ENCODE measurements around the gene ASIP. TPM values are rescaled to one million over a fixed set of nuclear protein-coding genes. Genes with fewer than 3 reads are reported as not detected.

ASIP gene
- total RNA-seq, 4 donors from 2014 or later = not detected

- Histone ChIP-seq H3K9me3 (no peaks in the 10 kb centered on the region), H3K4me3 (no peak overlapping the region), H3K4me1 (peaks cover 4 to 13% of the 10 kb centered on the region in 2 donors), H3K27ac (no peak overlapping the region), H3K36me3 (no peaks in the 10 kb centered on the region), H3K27me3 (no peaks in the 10 kb centered on the region)
- DNase-seq (no peak), ATAC-seq (no peak)
- TF ChIP-seq POLR2A (IDR thresholded peaks at IDR 0.05) (no peak), CTCF (IDR thresholded peaks at IDR 0.05 in 4 of 5, conservative IDR thresholded peaks at IDR 0.05 in 1 of 5) (no peak)
- intact Hi-C loops (cut with DNase I; ENCODE audit: low total_unique reads) (no loop called here), in situ Hi-C loops (cut with MboI; ENCODE audit: low sequenced_read_pairs in 4 of 4) (no loop called here)
Measured at GRCh38 chr20:34213213-34213612, 28.0 kb upstream of the ASIP start.

- peak overlapping the region; percentile 42 to 54 (median 49) for H3K4me3 ChIP-seq
- ATAC-seq = peak; percentile 94 to 96
- intact Hi-C loops (cut with DNase I; ENCODE audit: low total_unique reads) = loop anchor here (5.0 kb wide), 1 partner anchor 86 kb away; the partner anchor contains the start of gene AHCY
- H3K36me3 ChIP-seq = no peaks in the 10 kb centered on the region
- peak overlapping the region; percentile 81 to 83 (median 82) for H3K27ac ChIP-seq
- no peaks in the 10 kb centered on the region for H3K27me3 ChIP-seq
- TF ChIP-seq POLR2A (IDR thresholded peaks at IDR 0.05) = peak; percentile 32 to 38
- TF ChIP-seq CTCF (IDR thresholded peaks at IDR 0.05 in 4 of 5, conservative IDR thresholded peaks at IDR 0.05 in 1 of 5) = peak in 2 of 5 experiments; percentile 8 to 35
- H3K4me1 ChIP-seq = peaks cover 4 to 13% of the 10 kb centered on the region in 2 donors
- no peaks in the 10 kb centered on the region for H3K9me3 ChIP-seq
- in situ Hi-C loops (cut with MboI; ENCODE audit: low sequenced_read_pairs in 4 of 4) = no loop called here
- DNase-seq = peak; percentile 84 to 95
Measured at GRCh38 chr20:34215711-34216381, 25.4 kb upstream of the ASIP start.

- ATAC-seq (no peak), DNase-seq (no peak)
- Histone ChIP-seq H3K4me1 (peaks cover 4 to 13% of the 10 kb centered on the region in 2 donors), H3K27ac (peak overlapping the region; percentile 81 to 83 (median 82)), H3K9me3 (no peaks in the 10 kb centered on the region), H3K4me3 (peak overlapping the region; percentile 42 to 54 (median 49)), H3K36me3 (no peaks in the 10 kb centered on the region), H3K27me3 (no peaks in the 10 kb centered on the region)
- no peak for TF ChIP-seq CTCF (IDR thresholded peaks at IDR 0.05 in 4 of 5, conservative IDR thresholded peaks at IDR 0.05 in 1 of 5)
- no peak for TF ChIP-seq POLR2A (IDR thresholded peaks at IDR 0.05)
- intact Hi-C loops (cut with DNase I; ENCODE audit: low total_unique reads) = loop anchor here (5.0 kb wide), 1 partner anchor 86 kb away; the partner anchor contains the start of gene AHCY
- in situ Hi-C loops (cut with MboI; ENCODE audit: low sequenced_read_pairs in 4 of 4) = no loop called here
Measured at GRCh38 chr20:34216382-34216742, 24.9 kb upstream of the ASIP start.

- no peak for ATAC-seq
Measured at GRCh38 chr20:34220561-34220960, 20.7 kb upstream of the ASIP start.

More at GRCh38 chr20:34220561-34220960, 20.7 kb upstream of the ASIP start:
- Histone ChIP-seq H3K9me3 (no peaks in the 10 kb centered on the region), H3K36me3 (no peaks in the 10 kb centered on the region), H3K4me1 (peaks cover 1 to 7% of the 10 kb centered on the region in 2 donors), H3K4me3 (no peak overlapping the region), H3K27me3 (no peaks in the 10 kb centered on the region), H3K27ac (no peak overlapping the region)
- TF ChIP-seq POLR2A (IDR thresholded peaks at IDR 0.05) = no peak
- no peak for TF ChIP-seq CTCF (IDR thresholded peaks at IDR 0.05 in 4 of 5, conservative IDR thresholded peaks at IDR 0.05 in 1 of 5)
- no peak for DNase-seq
- in situ Hi-C loops (cut with MboI; ENCODE audit: low sequenced_read_pairs in 4 of 4) = no loop called here
- intact Hi-C loops (cut with DNase I; ENCODE audit: low total_unique reads) = no loop called here

Measured in gastrocnemius medialis (tissue), 4 donors.